Activated CD8-positive, alpha-beta memory T cell treated with anti-CD3 and anti-CD28 coated beads, Interleukin-2, amount 50 U/mL, for 1 hour (primary cell): ENCODE measurements around the gene SEC61B.
A peak's percentile ranks its signal among the peaks of the same experiment; 100 is the strongest.

Source experiments
- DNase-seq: peaks from one replicate; pipeline ENCODE4 v3.0.0-alpha.2; 2020; ENCODE audit errors: extremely low read depth

The SEC61B gene

GRCh38 chr9:99221621-99222415, at the start of gene SEC61B, which contains the start of gene ALG2:
Gene SEC61B (plus strand): TSS chr9:99222282. CDS start chr9:99222364, 82 bp downstream.
Gene ALG2 (minus strand): TSS chr9:99221942. CDS start chr9:99221894, 48 bp downstream.
- peak; percentile 91 for DNase-seq

- no peak for DNase-seq
These were observed 48.2 kb upstream of the SEC61B start for GRCh38 chr9:99173570-99174504.

DNA sequence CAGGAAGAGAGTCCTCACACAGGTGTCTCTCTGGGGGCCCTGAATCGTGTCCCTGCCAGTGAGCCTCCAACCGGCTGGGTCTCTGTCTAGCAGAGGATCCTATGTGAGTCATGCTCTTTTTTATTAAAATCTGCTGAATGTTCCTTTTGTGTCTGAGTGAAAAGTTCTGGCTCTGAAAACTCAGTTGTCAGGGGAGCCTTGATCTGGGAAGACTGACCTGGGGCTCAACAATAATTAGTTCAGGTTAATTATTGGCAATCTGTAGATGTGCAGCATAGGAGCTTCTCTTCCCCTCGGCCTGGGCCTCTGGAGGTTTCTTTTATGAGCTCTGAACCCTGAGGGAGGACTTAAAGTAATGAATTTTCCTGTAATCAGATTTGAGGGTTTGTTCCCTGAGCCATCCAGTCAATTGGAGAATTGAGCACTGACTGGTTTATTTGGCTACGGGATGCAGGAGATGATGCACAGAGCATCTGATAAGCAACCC, 45.5 kb upstream of the SEC61B start:
- no peak for DNase-seq

DNA sequence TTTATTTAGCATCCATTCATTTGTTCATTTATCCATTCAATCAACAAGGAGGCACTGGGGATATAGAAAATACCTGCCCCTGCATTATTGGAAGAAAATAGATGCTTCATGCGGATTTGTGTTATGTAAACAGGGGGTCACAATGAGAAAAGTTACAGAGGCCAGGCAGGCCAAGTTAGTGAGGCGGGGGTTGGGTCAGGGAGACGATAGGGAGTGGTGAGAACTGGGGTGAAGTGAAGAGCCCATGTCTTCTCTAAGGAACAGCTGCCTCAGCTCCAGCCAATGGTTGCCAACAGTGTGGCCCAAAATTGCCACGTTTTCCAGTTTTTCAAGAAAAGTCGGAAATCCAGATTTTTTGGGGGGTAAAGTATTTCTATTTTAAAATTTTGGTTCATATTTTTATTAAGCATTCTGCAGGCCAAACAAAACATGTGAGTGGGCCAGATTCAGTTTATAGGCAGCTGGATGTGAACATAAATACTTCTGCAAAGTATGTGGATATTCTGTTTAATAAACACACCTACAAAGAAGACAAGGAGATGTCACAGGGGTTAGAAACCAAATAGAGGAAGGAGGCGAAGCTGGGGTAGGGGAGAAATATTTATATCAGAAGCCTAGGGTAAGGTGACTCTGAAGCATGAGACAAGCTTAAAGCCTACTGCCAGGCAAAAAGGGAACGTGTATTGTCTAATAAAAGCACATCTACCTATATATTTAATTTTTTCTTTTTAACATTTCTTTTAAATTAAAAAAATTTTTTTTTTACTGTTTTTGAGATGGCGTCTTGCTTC, 44.3 kb upstream of the SEC61B start:
- DNase-seq = no peak

DNA sequence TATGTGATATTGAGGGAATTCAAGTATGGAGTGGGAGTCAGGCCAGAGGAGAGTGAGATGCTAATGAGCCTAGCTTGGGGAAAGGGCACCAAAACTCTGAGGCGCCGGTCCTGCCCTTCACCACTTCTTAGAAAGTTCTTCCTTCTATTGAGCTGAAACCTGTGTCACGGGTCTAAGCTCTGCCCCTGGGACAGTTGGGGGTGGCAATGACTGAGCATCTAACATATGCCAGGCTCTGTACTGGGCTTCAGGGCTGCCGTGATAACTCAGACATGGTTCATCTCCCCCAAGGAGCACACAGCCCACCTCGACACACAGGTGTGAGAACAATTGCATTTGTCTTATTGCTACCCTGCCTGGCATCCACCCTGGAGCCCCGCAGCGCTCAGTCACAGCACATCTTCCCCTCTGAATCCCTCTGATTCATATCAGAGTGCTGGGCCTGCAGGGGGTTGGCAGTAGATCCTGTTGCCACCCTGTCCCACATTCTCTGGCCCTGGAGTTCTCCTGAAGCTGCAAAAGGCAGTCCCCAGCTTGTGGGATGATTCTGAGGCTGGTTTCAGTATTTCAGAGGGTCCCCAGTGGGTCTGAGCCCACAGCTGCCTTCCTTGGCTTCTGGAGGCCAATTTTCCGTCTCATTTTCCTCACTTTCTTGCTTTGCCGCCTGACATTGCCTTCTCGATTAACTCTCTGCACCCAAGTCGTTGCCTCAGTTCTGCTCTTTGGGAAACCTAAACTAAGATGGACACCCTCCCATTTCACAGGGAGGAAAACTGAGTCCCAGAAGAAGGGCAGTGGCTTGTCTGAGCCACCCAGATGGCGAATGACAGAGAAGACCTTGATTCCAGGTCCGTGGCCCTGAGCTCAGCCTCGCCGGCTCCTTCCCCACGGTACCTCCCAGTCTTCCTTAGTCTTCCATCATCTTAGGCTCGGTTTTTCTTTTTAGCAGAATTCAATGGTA, 42.9 kb upstream of the SEC61B start:
- no peak for DNase-seq

GRCh38 chr9:99180199-99180598, 41.9 kb upstream of the SEC61B start:
- DNase-seq = no peak

DNA sequence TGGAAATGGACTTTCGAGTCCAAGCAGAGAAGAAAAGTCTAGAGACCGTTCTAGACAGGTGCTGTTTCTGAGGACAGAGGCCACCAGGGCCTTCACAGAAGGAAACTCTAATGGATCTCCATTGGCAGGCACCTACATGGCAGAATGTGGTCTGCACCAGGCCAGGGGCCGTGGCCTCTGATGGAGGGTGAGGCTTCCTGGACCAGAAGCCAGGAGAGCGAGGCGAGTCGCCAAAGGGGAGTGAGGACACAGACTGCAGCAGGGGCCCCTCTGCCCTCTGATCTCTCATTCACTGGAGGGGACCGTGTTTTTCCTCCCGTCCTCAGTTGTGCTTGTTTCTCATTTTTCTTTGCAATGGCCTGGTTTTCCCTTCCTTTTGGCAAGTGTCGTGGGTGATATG, 41.4 kb upstream of the SEC61B start:
- no peak for DNase-seq

DNA sequence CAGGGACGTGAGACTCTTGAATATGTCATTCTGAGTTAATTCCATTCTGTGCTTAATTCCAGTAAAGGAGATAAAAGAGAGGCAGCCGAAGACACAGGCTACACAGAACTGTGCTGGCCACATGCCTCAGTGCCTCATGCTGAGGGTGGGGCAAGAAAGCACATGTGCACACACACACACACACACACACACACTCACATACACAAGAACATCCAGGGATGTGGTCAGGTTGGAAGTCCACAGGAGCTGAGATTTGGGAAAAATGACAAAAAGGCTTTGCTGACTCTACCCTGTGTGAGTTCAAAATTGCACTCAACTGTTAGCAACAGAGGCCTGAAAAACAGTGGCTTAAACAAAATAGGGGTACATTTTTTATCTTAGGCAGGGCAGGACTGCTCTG, 40.9 kb upstream of the SEC61B start:
- no peak for DNase-seq

DNA sequence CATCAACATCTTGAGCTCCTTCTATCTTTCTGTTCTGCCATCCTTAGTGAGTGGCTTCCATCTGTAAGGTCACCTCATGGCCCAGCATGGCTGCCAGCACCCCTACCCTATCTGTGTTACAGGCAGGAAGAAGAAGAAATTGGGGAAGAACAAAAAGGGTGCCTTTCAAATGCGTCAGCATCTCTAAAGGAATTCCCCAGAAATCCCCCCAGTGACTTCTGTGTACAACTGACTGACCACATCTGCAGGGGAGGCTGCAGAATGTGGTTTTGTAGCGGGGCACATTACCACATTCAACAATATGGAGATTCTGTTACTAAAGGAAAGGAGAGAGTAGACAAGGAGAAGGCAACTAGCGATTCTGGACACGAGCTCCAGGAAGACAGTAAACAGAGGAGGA, 40.5 kb upstream of the SEC61B start:
- DNase-seq = no peak

- DNase-seq = no peak
These were observed 39.7 kb upstream of the SEC61B start for GRCh38 chr9:99182356-99182755.

GRCh38 chr9:99183616-99184015, 38.5 kb upstream of the SEC61B start:
- no peak for DNase-seq

DNA sequence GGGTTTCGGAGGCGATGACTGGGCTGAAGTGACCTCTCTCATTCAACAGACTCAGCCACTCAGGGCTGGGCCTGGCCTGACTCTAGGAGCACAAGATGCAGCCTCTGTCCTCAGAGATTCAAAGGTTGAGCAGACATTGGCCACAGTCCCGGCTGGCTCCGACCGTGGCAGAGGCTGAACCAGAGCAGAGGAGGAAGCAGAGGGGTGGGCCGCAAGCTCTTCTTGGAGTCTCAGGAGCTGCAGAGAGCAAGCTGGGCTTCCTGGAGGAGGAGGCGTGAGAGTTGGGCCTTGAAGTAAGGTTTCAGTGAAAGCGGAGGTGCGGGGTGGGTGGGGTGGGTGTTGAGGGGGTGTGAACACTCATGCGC, 38.0 kb upstream of the SEC61B start:
- DNase-seq = no peak

GRCh38 chr9:99184475-99185347, 37.4 kb upstream of the SEC61B start:
- peak; percentile 57 for DNase-seq

DNA sequence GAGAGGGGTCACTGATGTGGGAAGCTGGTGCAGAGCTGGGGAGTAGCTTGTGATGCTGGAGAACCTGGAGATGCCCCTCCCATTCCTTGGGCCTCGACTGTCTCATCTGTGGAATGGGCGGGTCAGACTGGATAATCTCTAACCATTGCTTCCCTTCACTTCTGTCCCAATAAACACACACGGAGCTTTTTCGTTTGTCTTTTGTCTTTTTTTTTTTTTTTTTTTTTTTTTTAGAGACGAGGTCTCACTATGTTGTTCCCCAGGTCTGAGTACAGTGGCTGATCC, 36.8 kb upstream of the SEC61B start:
- DNase-seq = no peak

DNA sequence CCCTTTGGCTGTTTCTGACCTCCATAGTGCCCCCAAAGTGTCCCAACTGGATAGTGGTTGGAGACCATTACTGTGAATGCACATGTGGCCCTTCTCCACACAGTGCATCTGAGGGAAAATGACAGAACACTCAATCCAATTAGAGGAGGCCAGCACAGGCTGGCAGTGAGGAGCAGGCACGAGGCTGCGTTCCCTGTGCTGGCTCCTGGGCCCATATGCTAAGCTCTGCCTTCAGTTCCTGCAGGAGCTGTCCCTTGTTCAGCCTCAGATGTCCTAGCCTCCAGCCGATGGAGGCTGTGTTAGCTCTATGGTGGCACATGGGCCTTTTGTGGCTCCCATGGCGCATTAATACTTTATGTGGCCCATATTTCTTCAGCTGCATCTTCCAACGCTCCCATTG, 36.1 kb upstream of the SEC61B start:
- DNase-seq = no peak

- no peak for DNase-seq
These were observed 34.8 kb upstream of the SEC61B start for GRCh38 chr9:99187311-99187710.

- DNase-seq = no peak
These were observed 32.9 kb upstream of the SEC61B start for GRCh38 chr9:99189186-99189585.

DNA sequence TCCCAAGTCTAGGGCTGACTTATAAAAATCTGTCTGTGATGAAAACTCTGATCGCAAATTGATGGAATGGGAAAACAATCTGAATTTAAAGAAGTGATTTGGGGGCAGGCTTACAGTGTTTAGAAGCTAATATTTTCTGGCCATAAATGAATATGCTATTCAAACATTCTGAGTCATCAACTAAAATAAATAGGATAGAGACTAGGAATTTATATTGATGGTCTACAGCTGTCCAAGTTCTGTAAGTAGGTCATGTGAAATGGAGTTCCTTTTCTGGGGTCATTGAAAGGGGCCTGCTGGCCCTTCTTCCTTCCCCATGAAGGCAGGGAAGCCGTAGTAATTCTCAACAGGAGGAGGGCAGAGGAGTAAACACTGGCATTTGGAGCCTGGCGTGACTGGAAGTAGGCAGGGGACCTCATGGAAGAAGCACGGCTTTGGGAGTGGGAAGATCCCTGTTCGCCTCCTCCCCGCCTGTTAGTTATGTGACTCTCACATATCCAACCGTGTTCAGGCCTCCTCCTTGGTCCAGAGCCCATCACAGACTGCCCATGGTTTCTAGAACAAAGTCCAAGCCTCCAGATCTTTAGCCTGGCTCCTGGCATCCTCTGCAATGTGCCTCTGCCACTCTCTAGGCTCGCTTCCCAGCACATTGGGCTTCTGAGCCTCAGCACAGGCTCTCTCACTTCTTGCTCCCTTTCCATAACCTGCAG, 32.0 kb upstream of the SEC61B start:
- DNase-seq = no peak

- DNase-seq = no peak
These were observed 31.3 kb upstream of the SEC61B start for GRCh38 chr9:99190597-99191283.
